HAP-1 (cell line): ENCODE measurements around the gene DPH2.

ENCODE experiments used
- DNase-seq, 2 experiments: peaks; one replicate each; pipeline ENCODE4 v3.0.0-alpha.2; 2016 to 2020; ENCODE audit warnings: low spot score in 2 of 2
- H3K27me3 ChIP-seq: fragments of 250-450 bp; sonication (Bioruptor Pico); 2 replicates; pipeline ENCODE4 v1.5.1; 2020; ENCODE audit warnings: low read depth, mild to moderate bottlenecking, moderate library complexity
- H3K36me3 ChIP-seq: fragments of 250-450 bp; sonication (Bioruptor Pico); replicated peaks from 2 replicates; pipeline ENCODE4 v1.5.1; 2020; ENCODE audit warnings: mild to moderate bottlenecking
- H3K4me1 ChIP-seq: fragments of 250-450 bp; sonication (Bioruptor Pico); 2 replicates; pipeline ENCODE4 v1.5.1; 2020; ENCODE audit warnings: mild to moderate bottlenecking
- H3K4me3 ChIP-seq: fragments of 250-450 bp; sonication (Bioruptor Pico); 2 replicates; pipeline ENCODE4 v1.5.1; 2020; ENCODE audit warnings: mild to moderate bottlenecking, moderate library complexity
- H3K9me3 ChIP-seq: fragments of 250-450 bp; sonication (Bioruptor Pico); 2 replicates; pipeline ENCODE4 v1.5.1; 2020; ENCODE audit warnings: mild to moderate bottlenecking, moderate library complexity
- in situ Hi-C: fragments of 300-500 bp; cut with MboI; formaldehyde crosslinking; loops from 3 replicates; pipeline ENCODE4 v1.14.3; 2020; ENCODE audit warnings: low sequenced_read_pairs, inconsistent platforms, mixed read lengths

Gene DPH2

GRCh38 chr1:43978551-43979260 lies 8.9 kb downstream of the DPH2 start, which contains the start of gene B4GALT2:
B4GALT2 (plus strand) TSS chr1:43979210; CDS start chr1:43981161, 1,951 bp downstream.
- peaks cover 34% of the 10 kb centered on the region for H3K4me1 ChIP-seq
- in situ Hi-C loops = no loop called here
- H3K9me3 ChIP-seq = no peaks in the 10 kb centered on the region
- peak; percentile 45 to 66 for DNase-seq
- peaks cover 37% of the 10 kb centered on the region for H3K36me3 ChIP-seq
- H3K4me3 ChIP-seq = peak within 1 kb of the TSS; percentile 54
- H3K27me3 ChIP-seq = no peaks in the 10 kb centered on the region

- Histone ChIP-seq H3K9me3 (no peaks in the 10 kb centered on the region), H3K36me3 (peaks cover 38% of the 10 kb centered on the region), H3K27me3 (no peaks in the 10 kb centered on the region), H3K4me3 (peak overlapping the region; percentile 54), H3K4me1 (peaks cover 34% of the 10 kb centered on the region)
- in situ Hi-C loops = no loop called here
- DNase-seq = no peak
Observed at GRCh38 chr1:43979261-43979527, 9.4 kb downstream of the DPH2 start.

- H3K36me3 ChIP-seq = peaks cover 43% of the 10 kb centered on the region
- peaks cover 34% of the 10 kb centered on the region for H3K4me1 ChIP-seq
- no peaks in the 10 kb centered on the region for H3K9me3 ChIP-seq
- peak; percentile 22 to 69 for DNase-seq
- peak overlapping the region; percentile 54 for H3K4me3 ChIP-seq
- H3K27me3 ChIP-seq = no peaks in the 10 kb centered on the region
- in situ Hi-C loops = no loop called here
Observed at GRCh38 chr1:43979528-43980254, 9.9 kb downstream of the DPH2 start.

GRCh38 chr1:43980255-43981134 lies 10.7 kb downstream of the DPH2 start:
- no peak for DNase-seq
- Histone ChIP-seq H3K27me3 (no peaks in the 10 kb centered on the region), H3K4me1 (peaks cover 34% of the 10 kb centered on the region), H3K9me3 (no peaks in the 10 kb centered on the region), H3K36me3 (peaks cover 44% of the 10 kb centered on the region), H3K4me3 (peak overlapping the region; percentile 54)
- in situ Hi-C loops = no loop called here

- Histone ChIP-seq H3K36me3 (peaks cover 51% of the 10 kb centered on the region), H3K4me1 (peaks cover 34% of the 10 kb centered on the region), H3K9me3 (no peaks in the 10 kb centered on the region), H3K27me3 (no peaks in the 10 kb centered on the region), H3K4me3 (no peak overlapping the region)
- DNase-seq = no peak
- in situ Hi-C loops = no loop called here
Observed at GRCh38 chr1:43981135-43981491, 11.3 kb downstream of the DPH2 start.

GRCh38 chr1:43981636-43982035 lies 11.8 kb downstream of the DPH2 start:
- Histone ChIP-seq H3K9me3 (no peaks in the 10 kb centered on the region), H3K27me3 (no peaks in the 10 kb centered on the region), H3K4me1 (peaks cover 29% of the 10 kb centered on the region), H3K4me3 (no peak overlapping the region), H3K36me3 (peaks cover 47% of the 10 kb centered on the region)
- DNase-seq = no peak
- in situ Hi-C loops = no loop called here

GRCh38 chr1:43982241-43982640 lies 12.4 kb downstream of the DPH2 start:
- Histone ChIP-seq H3K4me1 (peaks cover 23% of the 10 kb centered on the region), H3K9me3 (no peaks in the 10 kb centered on the region), H3K36me3 (peaks cover 41% of the 10 kb centered on the region), H3K4me3 (no peak overlapping the region), H3K27me3 (no peaks in the 10 kb centered on the region)
- in situ Hi-C loops = no loop called here
- DNase-seq = no peak

GRCh38 chr1:43982808-43983207 lies 13.0 kb downstream of the DPH2 start:
- Histone ChIP-seq H3K4me1 (peaks cover 18% of the 10 kb centered on the region), H3K36me3 (peaks cover 36% of the 10 kb centered on the region), H3K4me3 (no peak overlapping the region), H3K9me3 (no peaks in the 10 kb centered on the region), H3K27me3 (no peaks in the 10 kb centered on the region)
- in situ Hi-C loops = no loop called here
- no peak for DNase-seq

- Histone ChIP-seq H3K9me3 (no peaks in the 10 kb centered on the region), H3K4me1 (peaks cover 12% of the 10 kb centered on the region), H3K36me3 (peaks cover 31% of the 10 kb centered on the region), H3K27me3 (no peaks in the 10 kb centered on the region), H3K4me3 (no peak overlapping the region)
- no peak for DNase-seq
- in situ Hi-C loops = no loop called here
Observed at GRCh38 chr1:43983253-43983899, 13.6 kb downstream of the DPH2 start.

- peaks cover 8% of the 10 kb centered on the region; the same call in 1 of the 2 replicates for H3K4me1 ChIP-seq
- in situ Hi-C loops = no loop called here
- peaks cover 29% of the 10 kb centered on the region for H3K36me3 ChIP-seq
Observed at GRCh38 chr1:43984855-43985254, 15.0 kb downstream of the DPH2 start.

GRCh38 chr1:43985984-43986595 lies 16.3 kb downstream of the DPH2 start:
- Histone ChIP-seq H3K27me3 (no peaks in the 10 kb centered on the region), H3K4me3 (no peak overlapping the region), H3K4me1 (peaks cover 5% of the 10 kb centered on the region; the same call in 1 of the 2 replicates), H3K9me3 (no peaks in the 10 kb centered on the region), H3K36me3 (peaks cover 29% of the 10 kb centered on the region)
- in situ Hi-C loops = no loop called here
- DNase-seq = no peak

More at GRCh38 chr1:43984855-43985254, 15.0 kb downstream of the DPH2 start:
- no peaks in the 10 kb centered on the region for H3K27me3 ChIP-seq
- H3K4me3 ChIP-seq = no peak overlapping the region
- DNase-seq = no peak
- H3K9me3 ChIP-seq = no peaks in the 10 kb centered on the region

GRCh38 chr1:43986712-43987111 lies 16.9 kb downstream of the DPH2 start:
- no peaks in the 10 kb centered on the region for H3K27me3 ChIP-seq
- H3K4me1 ChIP-seq = peaks cover 6% of the 10 kb centered on the region; the same call in 1 of the 2 replicates
- no peak for DNase-seq
- no peak overlapping the region for H3K4me3 ChIP-seq
- H3K36me3 ChIP-seq = peaks cover 27% of the 10 kb centered on the region
- no peaks in the 10 kb centered on the region for H3K9me3 ChIP-seq
- in situ Hi-C loops = no loop called here
